ENCODE results near the gene USP24.

Gene USP24

GRCh38 chr1:55078470-55078869 is 136.7 kb downstream of the USP24 start:
- TF ChIP-seq FOXM1 (IDR thresholded peaks at IDR 0.05; ENCODE audit: borderline replicate concordance, low read depth) (no peak), EP300 (IDR thresholded peaks at IDR 0.05; ENCODE audit: borderline replicate concordance) (no peak), TCF12 (IDR thresholded peaks at IDR 0.05; ENCODE audit: low read depth) (no peak), NFIC (IDR thresholded peaks at IDR 0.05) (no peak), TEAD4 (IDR thresholded peaks at IDR 0.05) (no peak), ZBTB7A (IDR thresholded peaks at IDR 0.05; ENCODE audit: low read depth) (no peak), YY1 (IDR thresholded peaks at IDR 0.05; ENCODE audit: low read depth) (no peak)
- TF ChIP-seq, protein P1, sequence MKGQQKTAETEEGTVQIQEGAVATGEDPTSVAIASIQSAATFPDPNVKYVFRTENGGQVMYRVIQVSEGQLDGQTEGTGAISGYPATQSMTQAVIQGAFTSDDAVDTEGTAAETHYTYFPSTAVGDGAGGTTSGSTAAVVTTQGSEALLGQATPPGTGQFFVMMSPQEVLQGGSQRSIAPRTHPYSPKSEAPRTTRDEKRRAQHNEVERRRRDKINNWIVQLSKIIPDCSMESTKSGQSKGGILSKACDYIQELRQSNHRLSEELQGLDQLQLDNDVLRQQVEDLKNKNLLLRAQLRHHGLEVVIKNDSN (IDR thresholded peaks at IDR 0.05), result no peak

- TF ChIP-seq ZBTB7A (IDR thresholded peaks at IDR 0.05; ENCODE audit: low read depth) (no peak), RAD21 (IDR thresholded peaks at IDR 0.05; ENCODE audit: low read depth) (no peak), CEBPB (IDR thresholded peaks at IDR 0.05) (no peak), TAF1 (IDR thresholded peaks at IDR 0.05; ENCODE audit: low read depth) (no peak), TEAD4 (IDR thresholded peaks at IDR 0.05) (no peak), CREB1 (IDR thresholded peaks at IDR 0.05; ENCODE audit: low read depth) (no peak), NFIC (IDR thresholded peaks at IDR 0.05) (no peak), YY1 (IDR thresholded peaks at IDR 0.05; ENCODE audit: low read depth) (no peak), TCF12 (IDR thresholded peaks at IDR 0.05; ENCODE audit: low read depth) (no peak), REST (IDR thresholded peaks at IDR 0.05; ENCODE audit: low read depth) (no peak), MAX (IDR thresholded peaks at IDR 0.05) (no peak)
- TF ChIP-seq, protein P1 (IDR thresholded peaks at IDR 0.05), result no peak
Measured at GRCh38 chr1:55076356-55076755, 138.8 kb downstream of the USP24 start.

- TF ChIP-seq ZBTB7A (IDR thresholded peaks at IDR 0.05; ENCODE audit: low read depth) (no peak), CEBPB (IDR thresholded peaks at IDR 0.05) (no peak), REST (IDR thresholded peaks at IDR 0.05; ENCODE audit: low read depth) (no peak), EP300 (IDR thresholded peaks at IDR 0.05; ENCODE audit: borderline replicate concordance) (no peak), TAF1 (IDR thresholded peaks at IDR 0.05; ENCODE audit: low read depth) (no peak), YY1 (IDR thresholded peaks at IDR 0.05; ENCODE audit: low read depth) (no peak), CREB1 (IDR thresholded peaks at IDR 0.05; ENCODE audit: low read depth) (no peak), NFIC (IDR thresholded peaks at IDR 0.05) (no peak), EGR1 (IDR thresholded peaks at IDR 0.05) (no peak), FOXM1 (IDR thresholded peaks at IDR 0.05; ENCODE audit: borderline replicate concordance, low read depth) (no peak)
- TF ChIP-seq, protein P1 (IDR thresholded peaks at IDR 0.05), result no peak
Measured at GRCh38 chr1:55074455-55074854, 140.7 kb downstream of the USP24 start.

GRCh38 chr1:55073187-55073916 is 141.8 kb downstream of the USP24 start:
- TF ChIP-seq NFIC (IDR thresholded peaks at IDR 0.05) (no peak), ZBTB7A (IDR thresholded peaks at IDR 0.05; ENCODE audit: low read depth) (no peak), EP300 (IDR thresholded peaks at IDR 0.05; ENCODE audit: borderline replicate concordance) (no peak), TCF12 (IDR thresholded peaks at IDR 0.05; ENCODE audit: low read depth) (no peak), EGR1 (IDR thresholded peaks at IDR 0.05) (no peak), MAX (IDR thresholded peaks at IDR 0.05) (no peak), REST (IDR thresholded peaks at IDR 0.05; ENCODE audit: low read depth) (no peak), CEBPB (IDR thresholded peaks at IDR 0.05) (no peak), YY1 (IDR thresholded peaks at IDR 0.05; ENCODE audit: low read depth) (no peak), CREB1 (IDR thresholded peaks at IDR 0.05; ENCODE audit: low read depth) (no peak), RAD21 (IDR thresholded peaks at IDR 0.05; ENCODE audit: low read depth) (no peak), TAF1 (IDR thresholded peaks at IDR 0.05; ENCODE audit: low read depth) (no peak), FOXM1 (IDR thresholded peaks at IDR 0.05; ENCODE audit: borderline replicate concordance, low read depth) (no peak), TEAD4 (IDR thresholded peaks at IDR 0.05) (no peak)
- TF ChIP-seq, protein P1 (IDR thresholded peaks at IDR 0.05), result no peak

Measured in Ishikawa (cell line).